ENCODE measurements around the gene ADAMTS9. TPM values are rescaled to one million over a fixed set of nuclear protein-coding genes. Genes with fewer than 3 reads are reported as not detected.

The ADAMTS9 gene
- total RNA-seq, 3 donors from 2014 or later (not counting 1 experiment from before 2014, with no cell fraction given): not detected

- ATAC-seq: no peak
- WGBS (ENCODE audit: insufficient coverage): 43% methylated on average over 5 of the region's 5 CpGs
- Mint-ChIP-seq H3K9me3 (peaks cover 5% of the 10 kb centered on the region in 2 donors), H3K4me3 (no peak overlapping the region), H3K36me3 (no peaks in the 10 kb centered on the region), H3K4me1 (peaks cover 2 to 3% of the 10 kb centered on the region in 2 donors), H3K27me3 (ENCODE audit: low read depth in 2 of 2) (no peaks in the 10 kb centered on the region), H3K27ac (no peak overlapping the region)
- no peak for DNase-seq
- Histone ChIP-seq H3K4me1 (ENCODE audit: control insufficient read depth, insufficient read depth, low read length) (no peaks in the 10 kb centered on the region), H3K36me3 (ENCODE audit: control insufficient read depth, insufficient read depth, low read length) (no peaks in the 10 kb centered on the region), H3K27me3 (ENCODE audit: control insufficient read depth, insufficient read depth, low read length) (no peaks in the 10 kb centered on the region), H3K4me3 (ENCODE audit: low read length) (no peak overlapping the region), H3K27ac (ENCODE audit: low read length) (no peak overlapping the region), H3K9me3 (ENCODE audit: control insufficient read depth, insufficient read depth, low read length) (no peaks in the 10 kb centered on the region)
- no peak for TF ChIP-seq CTCF (IDR thresholded peaks at IDR 0.05)
- intact Hi-C loops (cut with micrococcal nuclease): no loop called here
Observed at GRCh38 chr3:64467255-64467944, 220.4 kb downstream of the ADAMTS9 start.
